Measurements from ENCODE around the gene CADPS2. TPM values are rescaled to one million over a fixed set of nuclear protein-coding genes. Genes with fewer than 3 reads are reported as not detected.

The CADPS2 gene
- total RNA-seq, 1 donor from 2014 or later = 12.0 TPM

GRCh38 chr7:122312789-122313188, 573.5 kb downstream of the CADPS2 start:
- no peak for DNase-seq (ENCODE audit: low spot score)

- DNase-seq (ENCODE audit: low spot score) = no peak
These were observed 574.4 kb downstream of the CADPS2 start for GRCh38 chr7:122311734-122312450.

- no peak for DNase-seq (ENCODE audit: low spot score)
These were observed 575.1 kb downstream of the CADPS2 start for GRCh38 chr7:122311050-122311700.

GRCh38 chr7:122310119-122311021, 575.9 kb downstream of the CADPS2 start:
- DNase-seq (ENCODE audit: low spot score) = no peak

GRCh38 chr7:122309421-122309820, 576.8 kb downstream of the CADPS2 start:
- DNase-seq (ENCODE audit: low spot score) = no peak

DNA sequence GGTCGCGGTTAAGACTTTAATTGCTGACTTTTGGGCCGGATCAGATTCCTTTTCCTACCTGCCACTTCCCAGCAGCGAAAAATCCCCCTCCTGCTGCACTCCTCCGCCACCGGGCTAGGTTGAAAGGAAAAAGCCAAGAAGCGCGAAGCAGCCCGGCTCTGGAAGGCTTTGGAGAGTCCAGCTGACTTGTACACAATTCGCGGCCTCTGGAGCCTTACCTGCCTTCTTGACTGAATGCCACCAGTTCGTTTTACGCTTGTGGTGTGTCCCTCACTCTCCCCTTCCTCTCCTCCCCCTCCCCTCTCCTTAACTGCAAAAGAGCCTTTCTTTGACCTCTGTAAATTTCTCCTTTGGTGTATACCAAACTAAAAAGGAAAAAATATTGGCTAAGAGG, 579.0 kb downstream of the CADPS2 start:
- no peak for DNase-seq (ENCODE audit: low spot score)

- no peak for DNase-seq (ENCODE audit: low spot score)
These were observed 579.7 kb downstream of the CADPS2 start for GRCh38 chr7:122306320-122307227.

DNA sequence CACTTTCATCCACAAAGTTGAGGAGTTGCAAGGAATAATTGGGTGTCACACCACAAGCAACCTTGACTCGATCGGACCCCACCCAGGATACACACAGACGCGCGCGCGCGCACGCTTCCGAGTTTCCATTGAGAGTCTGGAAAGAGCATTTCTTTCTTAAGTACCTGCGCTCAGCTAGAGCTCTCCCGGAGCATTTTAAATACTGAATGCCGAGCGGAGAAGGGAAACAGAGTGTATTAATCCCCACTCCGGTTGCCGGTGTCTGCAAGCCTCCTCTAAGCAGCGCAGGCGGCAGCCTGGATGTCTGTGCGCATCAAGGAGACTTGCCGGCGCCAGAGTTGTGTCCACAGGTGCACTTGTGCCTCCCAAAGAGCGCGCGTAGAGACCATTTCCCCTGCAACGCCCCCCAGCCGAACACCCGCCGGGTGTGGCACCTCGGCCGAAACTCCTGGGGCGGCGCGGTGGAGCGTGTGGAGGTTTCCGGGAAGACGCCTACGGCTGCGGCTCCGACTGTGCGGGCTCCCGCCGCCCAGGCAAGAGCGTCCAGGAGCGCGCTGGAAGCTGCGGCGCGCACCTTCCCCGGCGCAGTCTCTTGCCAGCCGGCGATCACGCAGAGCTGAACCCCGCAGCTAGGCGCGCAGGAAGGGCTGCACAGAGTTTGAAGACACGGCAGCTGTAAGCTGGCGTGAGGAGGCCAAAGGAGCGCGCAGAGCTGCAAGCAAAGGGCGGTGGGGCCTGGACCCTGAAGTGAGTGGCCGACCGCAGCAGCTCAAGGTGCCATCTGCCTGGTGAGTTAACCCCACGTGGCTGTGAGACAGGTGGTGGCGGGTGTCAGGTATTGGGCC, 580.6 kb downstream of the CADPS2 start:
- DNase-seq (ENCODE audit: low spot score) = no peak

- DNase-seq (ENCODE audit: low spot score) = no peak
These were observed 581.3 kb downstream of the CADPS2 start for GRCh38 chr7:122304996-122305421.

GRCh38 chr7:122304319-122304975, 581.8 kb downstream of the CADPS2 start, which contains the start of gene FEZF1:
TSS of gene FEZF1 (minus strand) at chr7:122304750. CDS start at chr7:122304437, 313 bp downstream.
- DNase-seq (ENCODE audit: low spot score) = no peak

DNA sequence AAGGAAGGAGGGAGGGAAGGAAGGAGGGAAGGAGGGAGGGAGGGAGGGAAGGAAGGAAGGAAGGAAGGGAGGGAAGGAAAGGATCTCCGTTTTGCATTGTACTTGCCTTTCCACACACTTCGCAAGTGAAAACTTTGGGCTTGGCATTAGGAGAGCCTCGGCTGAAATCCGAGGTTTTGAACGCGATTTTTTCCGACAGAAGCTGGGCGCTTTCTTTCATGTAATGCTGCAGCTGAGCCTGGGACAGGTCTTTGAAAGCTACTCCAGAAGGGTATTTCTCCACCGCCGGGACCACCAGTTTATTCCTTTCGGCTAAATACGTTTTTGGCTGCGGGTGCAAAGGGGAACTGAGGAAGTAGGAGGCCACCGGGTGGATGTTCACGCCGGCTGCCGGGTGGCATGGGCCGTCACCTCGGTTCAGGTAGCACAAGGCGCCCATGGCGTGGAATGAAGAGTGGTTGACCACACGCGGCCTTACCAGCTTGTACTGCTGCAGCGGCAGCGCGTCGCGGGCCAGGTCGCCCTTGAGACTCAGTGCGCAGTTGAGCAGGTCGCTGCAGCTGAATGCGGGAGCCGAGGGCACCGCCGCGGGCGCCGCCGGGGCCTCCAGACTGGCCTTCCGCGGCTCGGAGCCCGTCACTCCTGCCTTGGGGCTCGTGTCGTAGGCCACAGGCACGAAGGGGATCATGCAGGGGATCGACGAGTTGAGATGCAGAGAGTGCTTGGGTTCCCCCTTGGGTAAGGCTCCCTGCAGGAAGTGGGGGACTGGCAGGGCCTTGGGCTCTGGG, 582.5 kb downstream of the CADPS2 start:
- no peak for DNase-seq (ENCODE audit: low spot score)

DNA sequence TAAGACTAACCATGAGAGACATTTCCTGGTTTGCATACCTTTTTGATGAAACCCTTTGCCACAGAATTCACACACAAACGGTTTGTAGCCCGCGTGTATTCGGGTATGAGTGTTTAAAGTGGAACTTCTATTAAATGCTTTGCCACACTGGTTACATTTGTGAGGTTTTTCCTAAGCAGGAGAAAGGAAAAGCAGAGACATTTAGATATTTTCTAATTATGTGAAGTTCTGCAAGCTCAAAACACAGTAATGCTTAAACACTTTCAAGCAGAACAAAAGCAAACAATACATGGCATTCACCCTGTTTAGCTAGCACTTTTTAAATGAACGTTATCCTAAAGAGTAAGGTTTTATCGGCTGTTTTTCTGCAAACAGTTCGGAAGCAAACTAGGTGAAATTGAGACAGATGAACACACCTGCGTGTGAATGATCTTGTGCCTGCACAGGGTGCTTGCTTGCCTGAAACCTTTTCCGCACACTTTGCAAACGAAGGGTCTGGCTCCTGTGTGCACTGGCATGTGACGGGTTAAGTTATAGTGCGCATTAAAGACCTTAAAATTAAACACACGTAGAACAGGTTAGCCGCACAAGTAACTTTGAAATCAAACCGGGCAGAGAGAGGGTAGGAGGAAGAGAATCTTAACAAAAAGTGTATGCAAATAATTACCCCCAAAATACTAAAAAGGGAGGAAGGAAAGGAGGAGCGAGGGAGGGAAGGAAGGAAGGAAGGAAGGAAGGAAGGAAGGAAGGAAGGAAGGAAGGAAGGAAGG, 583.3 kb downstream of the CADPS2 start:
- no peak for DNase-seq (ENCODE audit: low spot score)

GRCh38 chr7:122301858-122302760, 584.2 kb downstream of the CADPS2 start:
- DNase-seq (ENCODE audit: low spot score) = no peak

- no peak for DNase-seq (ENCODE audit: low spot score)
These were observed 585.1 kb downstream of the CADPS2 start for GRCh38 chr7:122300956-122301833.

GRCh38 chr7:122300211-122300932, 585.9 kb downstream of the CADPS2 start:
- DNase-seq (ENCODE audit: low spot score) = no peak

All from umbilical cord (tissue), 2 donors.